NOMO-1 treated with DMSO at 0.1 percent for 48 hours (cell line): ENCODE measurements around the gene ZNF423.
"Not testable (repeated sequence)": the region's sequence is repeated elsewhere in the genome, so short reads cannot be mapped to it uniquely, and the experiment has no call there.

ENCODE experiments used
- DNase-seq: peaks from one replicate; lab custom pipeline; 2025; ENCODE audit not compliant: unreplicated experiment; lab: John Stamatoyannopoulos, UW

Gene ZNF423

GRCh38 chr16:49855822-49856671, at the start of gene ZNF423:
ZNF423 (minus strand) TSS chr16:49856112; CDS start chr16:49855774, 338 bp downstream.
- DNase-seq: no peak

GRCh38 chr16:49904348-49905062, 48.6 kb upstream of the ZNF423 start:
- no peak for DNase-seq

GRCh38 chr16:49902908-49903307, 47.0 kb upstream of the ZNF423 start:
- no peak for DNase-seq

- no peak for DNase-seq
Measured at GRCh38 chr16:49901711-49902110, 45.8 kb upstream of the ZNF423 start.

GRCh38 chr16:49900875-49901274, 45.0 kb upstream of the ZNF423 start:
- DNase-seq: no peak

- DNase-seq: no peak
Measured at GRCh38 chr16:49899991-49900695, 44.2 kb upstream of the ZNF423 start.

GRCh38 chr16:49896447-49896964, 40.6 kb upstream of the ZNF423 start:
- DNase-seq: no peak

GRCh38 chr16:49890876-49891275, 35.0 kb upstream of the ZNF423 start:
- peak; percentile 38 for DNase-seq

- no peak for DNase-seq
Measured at GRCh38 chr16:49889725-49890397, 33.9 kb upstream of the ZNF423 start.

GRCh38 chr16:49886554-49887094, 30.7 kb upstream of the ZNF423 start:
- no peak for DNase-seq

- DNase-seq: peak; percentile 18
Measured at GRCh38 chr16:49884033-49885015, 28.4 kb upstream of the ZNF423 start.

GRCh38 chr16:49883076-49884014, 27.4 kb upstream of the ZNF423 start:
- no peak for DNase-seq

GRCh38 chr16:49881890-49882289, 26.0 kb upstream of the ZNF423 start:
- DNase-seq: no peak

- not testable (repeated sequence) for DNase-seq
Measured at GRCh38 chr16:49878540-49878939, 22.6 kb upstream of the ZNF423 start.

GRCh38 chr16:49876716-49877129, 20.8 kb upstream of the ZNF423 start:
- no peak for DNase-seq

- DNase-seq: no peak
Measured at GRCh38 chr16:49875806-49876715, 20.1 kb upstream of the ZNF423 start.

- DNase-seq: no peak
Measured at GRCh38 chr16:49874613-49875237, 18.8 kb upstream of the ZNF423 start.
